H1 (cell line): ENCODE data around the gene DIDO1. TPM values are rescaled to one million over a fixed set of nuclear protein-coding genes. Genes with fewer than 3 reads are reported as not detected.

Experiments
- CTCF ChIA-PET: fragments of 300-600 bp; sonication (Branson Sonifier 250); formaldehyde crosslinking; loops from one replicate; lab custom pipeline; 2021; ENCODE audit not compliant: partially characterized antibody; lab: Charles Lee
- POLR2A ChIA-PET: fragments of 300-600 bp; sonication (Branson Sonifier 250); formaldehyde crosslinking; loops from one replicate; lab custom pipeline; 2021; ENCODE audit warnings: inconsistent platforms; ENCODE audit not compliant: partially characterized antibody; lab: Charles Lee
- DNase-seq, 2 experiments: peaks; one replicate each; pipeline versions ENCODE4 v3.0.0 to v3.0.0-alpha.2; 2010 to 2022; ENCODE audit warnings: low spot score in 2 of 2, low read depth in 1 of 2, mixed read lengths in 1 of 2
- FAIRE-seq: peaks from 2 replicates; lab custom pipeline; 2011; peaks lifted over from hg19 to GRCh38; lab: Jason Lieb, UNC
- H2AFZ ChIP-seq: 2 replicates; pipeline ENCODE4 v1.8.1; 2012; ENCODE audit warnings: low read length, inconsistent platforms
- H2AK5ac ChIP-seq: 2 replicates; pipeline ENCODE4 v1.6.1; 2013; ENCODE audit warnings: low read depth, low read length
- H2BK120ac ChIP-seq: replicated peaks from 2 replicates; pipeline ENCODE3; 2013; ENCODE audit warnings: low read depth, low read length, inconsistent platforms
- H2BK12ac ChIP-seq: 2 replicates; pipeline ENCODE4 v1.6.1; 2013; ENCODE audit warnings: low read depth, low read length
- H2BK15ac ChIP-seq: 2 replicates; pipeline ENCODE4 v1.6.1; 2013; ENCODE audit warnings: low read length
- H2BK20ac ChIP-seq: 2 replicates; pipeline ENCODE4 v1.6.1; 2013; ENCODE audit warnings: low read length
- H2BK5ac ChIP-seq: 2 replicates; pipeline ENCODE4 v1.6.1; 2013; ENCODE audit warnings: low read depth, low read length
- H3K14ac ChIP-seq: 2 replicates; pipeline ENCODE4 v1.6.1; 2013; ENCODE audit warnings: inconsistent platforms; ENCODE audit not compliant: insufficient read length
- H3K18ac ChIP-seq: 2 replicates; pipeline ENCODE4 v1.6.1; 2013; ENCODE audit warnings: low read length; ENCODE audit errors: extremely low read depth
- H3K23ac ChIP-seq: 2 replicates; pipeline ENCODE4 v1.6.1; 2013; ENCODE audit warnings: inconsistent platforms; ENCODE audit not compliant: insufficient read length
- H3K23me2 ChIP-seq: 2 replicates; pipeline ENCODE4 v1.6.1; 2013; ENCODE audit warnings: low read depth, low read length
- H3K27ac ChIP-seq: 2 replicates; pipeline ENCODE4 v1.6.1; 2011; ENCODE audit warnings: low read depth, low read length, inconsistent platforms
- H3K27me3 ChIP-seq, 4 experiments: replicated peaks in 1 of 4; 1 replicate in 1 of 4; 2 replicates in 3 of 4; pipeline versions ENCODE4 v1.6.1 to v1.8.1; 2011 to 2013; ENCODE audit warnings: low read length in 3 of 4, mild to moderate bottlenecking in 3 of 4, inconsistent platforms in 2 of 4, mixed read lengths in 2 of 4, moderate library complexity in 1 of 4; ENCODE audit not compliant: control insufficient read depth in 3 of 4, insufficient read depth in 3 of 4; ENCODE audit errors: extremely low read depth in 1 of 4
- H3K36me3 ChIP-seq, 4 experiments: 2 replicates each; pipeline versions ENCODE4 v1.6.1 to v1.8.1; 2011 to 2013; ENCODE audit warnings: mild to moderate bottlenecking in 4 of 4, low read length in 3 of 4, moderate library complexity in 2 of 4, control low read depth in 1 of 4, inconsistent platforms in 1 of 4; ENCODE audit not compliant: insufficient read depth in 4 of 4, control insufficient read depth in 2 of 4
- H3K4ac ChIP-seq: replicated peaks from 2 replicates; pipeline ENCODE3; 2013; ENCODE audit warnings: low read length, low read depth, mixed read lengths, inconsistent platforms; ENCODE audit not compliant: insufficient read length
- H3K4me1 ChIP-seq, 4 experiments: replicated peaks in 1 of 4; 1 replicate in 1 of 4; 2 replicates in 3 of 4; pipeline versions ENCODE4 v1.6.1 to v1.8.1; 2011 to 2013; ENCODE audit warnings: low read length in 3 of 4, inconsistent platforms in 2 of 4, mixed read lengths in 1 of 4; ENCODE audit not compliant: insufficient read depth in 4 of 4, control insufficient read depth in 3 of 4
- H3K4me2 ChIP-seq, 2 experiments: 2 replicates each; pipeline versions ENCODE4 v1.6.1 to v1.8.1; 2011 to 2013; ENCODE audit warnings: low read depth in 2 of 2, low read length in 2 of 2, control low read depth in 1 of 2, inconsistent platforms in 1 of 2, mild to moderate bottlenecking in 1 of 2; ENCODE audit not compliant: insufficient read depth in 1 of 2
- H3K4me3 ChIP-seq, 4 experiments: fragments of 200-600, 300-600 bp in 1 of 4; sonication (generic), shearing (Covaris generic), sonication (Bioruptor Twin) in 1 of 4; 2 replicates each; pipeline versions ENCODE4 v1.5.1 to v1.8.1; 2011 to 2016; ENCODE audit warnings: low read length in 4 of 4, low read depth in 3 of 4, control low read depth in 2 of 4, inconsistent platforms in 2 of 4, mild to moderate bottlenecking in 2 of 4, mixed read lengths in 1 of 4, moderate library complexity in 1 of 4; ENCODE audit not compliant: insufficient read depth in 2 of 4; ENCODE audit errors: extremely low read depth in 1 of 4
- H3K56ac ChIP-seq: replicated peaks from 2 replicates; pipeline ENCODE3; 2013; ENCODE audit warnings: low read depth, mild to moderate bottlenecking, mixed read lengths, low read length, inconsistent platforms; ENCODE audit not compliant: insufficient read length
- H3K79me1 ChIP-seq: 2 replicates; pipeline ENCODE4 v1.6.1; 2013; ENCODE audit warnings: low read depth, low read length, control low read depth
- H3K79me2 ChIP-seq, 2 experiments: 2 replicates each; pipeline versions ENCODE4 v1.6.1 to v1.8.1; 2012 to 2013; ENCODE audit warnings: low read length in 2 of 2, mild to moderate bottlenecking in 2 of 2, inconsistent platforms in 1 of 2; ENCODE audit not compliant: insufficient read depth in 2 of 2, control insufficient read depth in 1 of 2
- H3K9ac ChIP-seq, 4 experiments: replicated peaks in 1 of 4; 1 replicate in 1 of 4; 2 replicates in 3 of 4; pipeline versions ENCODE4 v1.6.1 to v1.8.1; 2011 to 2013; ENCODE audit warnings: low read depth in 3 of 4, low read length in 3 of 4, control low read depth in 2 of 4, mild to moderate bottlenecking in 2 of 4, moderate library complexity in 2 of 4, inconsistent platforms in 1 of 4; ENCODE audit errors: extremely low read depth in 1 of 4
- H3K9me3 ChIP-seq, 2 experiments: 2 replicates each; pipeline versions ENCODE4 v1.6.1 to v1.8.1; 2012 to 2013; ENCODE audit warnings: mild to moderate bottlenecking in 2 of 2, moderate library complexity in 2 of 2, control low read depth in 1 of 2, inconsistent platforms in 1 of 2, low read depth in 1 of 2, low read length in 1 of 2, mixed read lengths in 1 of 2; ENCODE audit not compliant: insufficient read depth in 2 of 2
- H4K20me1 ChIP-seq, 2 experiments: replicated peaks in 1 of 2; 2 replicates each; pipeline versions ENCODE3 to v1.8.1; 2011 to 2013; ENCODE audit warnings: inconsistent platforms in 2 of 2, low read length in 2 of 2, mild to moderate bottlenecking in 1 of 2; ENCODE audit not compliant: insufficient read depth in 2 of 2, control insufficient read depth in 1 of 2
- H4K5ac ChIP-seq: 2 replicates; pipeline ENCODE4 v1.6.1; 2013; ENCODE audit warnings: low read length, low read depth, mixed read lengths, inconsistent platforms; ENCODE audit not compliant: insufficient read length
- H4K8ac ChIP-seq: 2 replicates; pipeline ENCODE4 v1.8.0; 2013; ENCODE audit warnings: mild to moderate bottlenecking, moderate library complexity, low read length, inconsistent platforms; ENCODE audit not compliant: insufficient read depth; ENCODE audit errors: extremely low read depth
- H4K91ac ChIP-seq: replicated peaks from 2 replicates; pipeline ENCODE3; 2013; ENCODE audit warnings: low read length, mixed read lengths, inconsistent platforms; ENCODE audit not compliant: insufficient read length
- EGR1 ChIP-seq: IDR thresholded peaks from 2 replicates; pipeline ENCODE4 v1.6.1; 2011; ENCODE audit warnings: low read depth, low read length, borderline replicate concordance
- HDAC2 ChIP-seq, 2 experiments: fragments of 300-600 bp in 1 of 2; sonication (generic) in 1 of 2; IDR thresholded peaks; 2 replicates each; pipeline ENCODE4 v1.6.1; 2011 to 2012; ENCODE audit warnings: low read depth in 2 of 2, low read length in 2 of 2, mild to moderate bottlenecking in 2 of 2, moderate library complexity in 2 of 2, borderline replicate concordance in 1 of 2, inconsistent platforms in 1 of 2
- MAFK ChIP-seq: IDR thresholded peaks from 2 replicates; pipeline ENCODE4 v1.6.1; 2012; ENCODE audit warnings: low read depth, mild to moderate bottlenecking, improper control_type of control experiment, low read length
- MAX ChIP-seq: IDR thresholded peaks from 2 replicates; pipeline ENCODE4 v1.6.1; 2012; ENCODE audit warnings: inconsistent platforms
- POLR2A ChIP-seq, 2 experiments: IDR thresholded peaks; 1 replicate in 1 of 2; 2 replicates in 1 of 2; pipeline ENCODE4 v1.6.1; 2011; ENCODE audit warnings: low read depth in 2 of 2, low read length in 2 of 2, mild to moderate bottlenecking in 2 of 2; ENCODE audit errors: control extremely low read depth in 1 of 2
- SP1 ChIP-seq: IDR thresholded peaks from 2 replicates; pipeline ENCODE4 v1.6.1; 2011; ENCODE audit warnings: low read depth, low read length
- WGBS, 2 experiments: shearing (Covaris generic) in 1 of 2; methylation state at CpG; one replicate each; pipeline versions ENCODE4 v1.1.6 to v1.1.7; 2013 to 2015; ENCODE audit warnings: low lambda C conversion rate in 2 of 2, mixed read lengths in 2 of 2, inconsistent platforms in 1 of 2, low coverage in 1 of 2, missing lambda C conversion rate in 1 of 2; ENCODE audit not compliant: insufficient replicate concordance in 2 of 2, insufficient coverage in 1 of 2, insufficient read length in 1 of 2; ENCODE audit errors: extremely low coverage in 1 of 2, missing lambda C conversion rate in 1 of 2; 5-methylcytosine and 5-hydroxymethylcytosine counted together
- polyA plus RNA-seq, 7 experiments: library from polyadenylated mRNA; depleted of rRNA in 3 of 7; stranded (reverse) in 5 of 7; unstranded in 2 of 7; fragments of >200 nt in 5 of 7; fragments of 200-250 nt in 2 of 7; gene quantifications; 1 replicate in 5 of 7; 2 replicates in 1 of 7; 4 replicates in 1 of 7; pipeline versions ENCODE4 v1.2.1 to v1.2.3, GENCODE V29; 2011 to 2013; ENCODE audit warnings: missing spikeins in 2 of 7, mixed read lengths in 2 of 7
- total RNA-seq: library from RNA; stranded (reverse); fragmentation: NEBNext Ultra II Directional; extraction: Animal tissue kit (Norgen Biotek cat#: 25700); gene quantifications from 2 replicates; pipeline ENCODE4 v1.2.1, GENCODE V29; 2021

DIDO1 gene
- total and polyA plus RNA-seq, 2 of the 8 experiments (the other 6 are each of a cell fraction or from before 2014, with no cell fraction given), result 53.6 to 82.8 TPM

GRCh38 chr20:62975251-62975760, 49.0 kb upstream of the DIDO1 start:
- POLR2A ChIA-PET, result interaction anchor here (1.0 to 1.2 kb wide), 3 partner anchors 39 to 49 kb away, joined by 3 to 5 read pairs (median 3); partner anchors contain the start of gene DIDO1
- Histone ChIP-seq H4K8ac (no peak overlapping the region), H3K9me3 (no peaks in the 10 kb centered on the region), H3K9ac (no peak overlapping the region), H3K27ac (no peak overlapping the region), H3K4ac (no peak overlapping the region), H4K5ac (no peak overlapping the region), H3K36me3 (no peaks in the 10 kb centered on the region), H3K18ac (peak overlapping the region; percentile 60; the same call in 1 of the 2 replicates), H2BK20ac (no peak overlapping the region), H2BK5ac (0 out of 2 replicates have a peak overlapping the region, but pooled peaks have one; percentile 8), H2AFZ (no peak overlapping the region), H3K14ac (no peak overlapping the region), H3K4me1 (peaks cover 2 to 30% (median 19%) of the 10 kb centered on the region in 4 experiments), H2BK120ac (no peak overlapping the region), H3K23ac (no peak overlapping the region), H3K4me2 (peak overlapping the region in 1 of 2 experiments; percentile 18; a peak in 1 of 4 replicates), H2AK5ac (no peak overlapping the region), H3K4me3 (no peak overlapping the region), H3K79me2 (no peaks in the 10 kb centered on the region), H4K91ac (no peak overlapping the region), H2BK12ac (peak overlapping the region; percentile 82; the same call in 1 of the 2 replicates), H3K56ac (no peak overlapping the region), H2BK15ac (peak overlapping the region; percentile 31; the same call in 1 of the 2 replicates), H4K20me1 (peaks cover 0 to 9% of the 10 kb centered on the region in 2 experiments), H3K79me1 (no peaks in the 10 kb centered on the region), H3K27me3 (peaks cover 8 to 37% (median 23%) of the 10 kb centered on the region in 4 experiments), H3K23me2 (peaks cover 13% of the 10 kb centered on the region; the same call in 1 of the 2 replicates)
- DNase-seq (no peak), FAIRE-seq (no peak)
- TF ChIP-seq SP1, result no peak
- TF ChIP-seq MAFK, result no peak
- TF ChIP-seq POLR2A (IDR thresholded peaks at IDR 0.05; ENCODE audit: control extremely low read depth in 1 of 2, low read depth in 2 of 2, low read length in 2 of 2), result no peak
- no peak for TF ChIP-seq EGR1
- TF ChIP-seq MAX, result no peak
- no peak for TF ChIP-seq HDAC2 (IDR thresholded peaks at IDR 0.05; ENCODE audit: borderline replicate concordance in 1 of 2, low read depth in 2 of 2, low read length in 2 of 2)
- CTCF ChIA-PET, result interaction anchor here (1.0 to 1.5 kb wide), 4 partner anchors 12 to 57 kb away, joined by 3 to 4 read pairs (median 3); no protein-coding TSS in a partner anchor
- 81% methylated on average over 10 of the region's 10 CpGs; no CpG with 5 or more reads in 1 of the 2 experiments for WGBS, 2 experiments
